Urothelium cell line (cell line): ENCODE results near the gene WNT2B.

Source experiments
- DNase-seq: peaks from one replicate; pipeline ENCODE4 v3.0.0; 2011; ENCODE audit warnings: low spot score, mixed read lengths
- FAIRE-seq: peaks from 2 replicates; lab custom pipeline; 2011; peaks lifted over from hg19 to GRCh38; lab: Jason Lieb, UNC

Gene WNT2B

DNA sequence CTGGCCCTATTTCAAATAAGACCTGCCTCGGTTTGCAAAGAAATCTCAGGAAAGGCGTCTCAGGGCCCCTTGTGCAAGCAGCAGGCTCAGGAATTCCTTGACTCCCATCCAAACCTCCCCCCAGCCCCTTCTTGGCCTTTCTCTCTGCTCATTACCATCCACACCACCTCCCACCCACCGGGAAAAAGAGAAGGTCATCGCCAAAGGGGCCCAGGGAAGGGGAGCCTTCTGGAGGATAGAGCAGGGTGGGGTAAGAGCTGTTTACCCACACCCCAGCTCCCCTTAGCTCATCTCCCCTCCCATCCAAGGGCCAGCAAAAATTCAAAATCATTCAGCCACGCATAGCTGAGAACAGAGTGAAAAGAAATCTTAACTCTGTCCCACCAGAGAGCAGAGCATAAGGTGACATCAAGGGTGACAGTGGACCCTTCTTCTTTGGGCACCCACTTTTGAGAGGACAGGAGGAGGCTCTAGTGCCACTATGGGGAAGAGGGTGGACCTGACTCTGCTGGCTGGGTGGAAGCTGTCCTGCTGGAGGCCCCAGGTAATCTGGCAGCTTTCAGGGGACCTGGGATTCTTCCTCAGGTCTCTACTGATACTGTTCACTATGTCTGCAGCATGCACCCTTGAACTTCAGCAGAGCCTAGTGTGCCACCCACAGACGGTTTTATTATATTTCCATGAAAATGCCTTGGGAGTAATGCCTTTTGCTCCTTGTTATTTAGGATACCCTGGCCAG lies 3.9 kb upstream of the WNT2B start:
- no peak for DNase-seq
- no peak for FAIRE-seq

DNA sequence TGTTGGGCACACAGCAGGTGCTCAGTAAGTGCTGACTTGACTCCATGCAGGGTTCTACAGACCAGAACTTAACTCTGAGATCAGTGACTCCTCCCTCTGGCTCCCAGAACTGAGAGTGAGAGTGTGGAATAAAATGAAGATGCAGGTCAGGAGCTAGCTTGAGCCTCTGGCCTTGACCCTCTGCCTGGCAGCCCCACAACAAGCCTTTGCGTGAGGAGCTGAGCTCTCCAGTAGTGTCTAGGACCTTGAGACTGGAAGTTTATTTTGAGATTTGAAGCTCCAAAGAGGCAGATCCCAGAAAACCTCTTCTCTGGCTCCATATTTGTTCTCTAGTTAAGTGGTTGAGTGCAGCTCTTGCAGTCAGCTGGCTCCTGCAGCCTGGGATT lies 3.4 kb upstream of the WNT2B start:
- DNase-seq (no peak), FAIRE-seq (no peak)

DNA sequence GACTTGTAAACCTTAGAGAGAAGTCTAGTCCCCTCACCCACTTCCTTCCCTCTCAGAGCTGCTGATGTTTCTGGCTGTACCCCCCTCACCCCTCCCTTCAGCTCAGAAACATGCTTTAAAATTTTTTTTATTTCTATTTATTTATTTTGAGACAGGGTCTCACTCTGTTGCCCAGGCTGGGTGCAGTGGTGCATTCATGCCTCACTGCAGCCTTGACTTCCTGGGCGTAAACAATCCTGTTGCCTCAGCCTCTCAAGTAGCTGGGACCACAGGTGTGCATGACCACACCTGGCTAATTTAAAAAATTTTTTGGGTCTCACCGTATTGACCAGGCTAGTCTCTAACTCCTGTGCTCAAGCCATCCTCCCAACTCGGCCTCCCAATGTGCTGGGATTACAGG lies 2.9 kb upstream of the WNT2B start:
- no peak for FAIRE-seq
- no peak for DNase-seq

DNA sequence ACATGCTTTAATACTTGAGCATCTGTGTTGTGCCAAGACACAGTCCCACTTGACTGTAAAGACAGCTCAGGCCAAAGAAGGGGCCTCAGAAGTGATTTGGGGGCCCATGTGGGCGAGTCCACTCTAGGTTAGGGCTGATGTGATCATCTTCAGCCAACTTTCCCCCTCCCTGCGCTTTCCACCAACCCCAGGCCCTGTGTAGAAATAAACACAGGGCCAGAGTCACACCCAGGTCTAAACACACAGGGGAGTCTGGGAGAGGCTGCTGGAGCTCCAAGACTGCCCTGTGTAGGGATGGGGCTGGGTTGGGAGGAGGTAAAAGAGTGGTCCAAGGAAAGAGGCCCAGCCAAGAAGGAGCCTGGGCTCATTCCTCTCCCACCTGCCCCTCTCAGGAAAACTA lies 2.5 kb upstream of the WNT2B start:
- FAIRE-seq: no peak

DNA sequence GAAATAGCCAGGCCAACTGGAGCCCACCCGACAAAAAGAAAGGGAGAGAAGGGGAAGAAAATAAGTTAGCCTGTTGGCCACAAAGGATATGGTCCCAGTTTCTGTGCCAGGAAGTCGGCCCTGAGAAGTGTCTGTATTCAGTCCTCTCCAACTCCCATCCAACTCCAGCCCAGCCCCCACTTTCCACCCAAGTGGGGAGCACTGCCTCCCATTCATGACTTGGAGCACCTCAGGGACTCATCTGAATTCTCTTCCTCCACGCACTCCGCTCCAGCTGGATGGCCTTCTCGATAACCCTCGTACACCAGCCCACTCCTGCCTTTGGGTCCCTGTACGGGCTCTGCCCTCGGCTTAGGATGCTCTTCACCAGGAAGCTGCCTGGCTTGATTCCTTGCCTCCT lies 2.0 kb upstream of the WNT2B start:
- FAIRE-seq: no peak

More for the DNA sequence above, 2.5 kb upstream of the WNT2B start:
- DNase-seq: no peak

DNA sequence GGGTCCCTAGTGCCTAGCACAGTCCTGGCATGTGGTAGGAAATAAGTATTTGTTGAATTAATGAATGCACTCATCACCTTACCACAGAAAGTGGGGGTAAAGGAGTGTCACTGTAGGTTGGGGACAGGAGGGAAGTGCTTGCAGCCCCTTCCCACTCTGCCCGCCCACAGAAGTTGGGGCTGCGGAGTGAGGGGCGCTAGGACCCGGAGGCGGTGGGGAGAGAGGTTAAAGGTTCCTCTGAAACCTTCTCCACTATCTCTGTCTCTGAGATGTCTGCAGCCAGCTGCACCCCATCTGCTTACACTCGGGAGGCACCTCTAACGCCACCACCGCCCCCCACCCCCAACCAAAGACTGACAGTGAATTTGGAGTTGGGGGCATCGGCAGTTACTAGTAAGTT lies 1.4 kb upstream of the WNT2B start:
- DNase-seq: no peak
- FAIRE-seq: no peak

More for the DNA sequence above, 2.0 kb upstream of the WNT2B start:
- no peak for DNase-seq

DNA sequence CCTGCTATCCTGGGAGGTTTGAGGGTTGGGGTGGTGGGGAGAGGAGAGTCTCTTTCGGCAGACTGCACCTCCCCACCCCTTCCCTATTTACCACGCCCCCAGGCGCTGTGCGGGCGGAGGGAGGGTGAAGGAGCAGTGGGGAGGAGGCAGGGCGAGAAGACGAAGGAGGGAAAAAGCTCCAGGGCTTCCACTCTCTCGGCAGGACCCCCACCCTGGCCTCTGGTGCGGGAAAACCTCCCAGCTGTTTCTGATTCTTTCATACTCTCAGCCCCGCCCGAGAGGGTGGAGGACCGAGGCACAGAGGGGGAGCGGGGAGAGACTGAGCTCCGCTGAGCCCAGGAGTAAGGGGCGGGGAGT lies 866 bp upstream of the WNT2B start:
- FAIRE-seq: no peak
- no peak for DNase-seq

DNA sequence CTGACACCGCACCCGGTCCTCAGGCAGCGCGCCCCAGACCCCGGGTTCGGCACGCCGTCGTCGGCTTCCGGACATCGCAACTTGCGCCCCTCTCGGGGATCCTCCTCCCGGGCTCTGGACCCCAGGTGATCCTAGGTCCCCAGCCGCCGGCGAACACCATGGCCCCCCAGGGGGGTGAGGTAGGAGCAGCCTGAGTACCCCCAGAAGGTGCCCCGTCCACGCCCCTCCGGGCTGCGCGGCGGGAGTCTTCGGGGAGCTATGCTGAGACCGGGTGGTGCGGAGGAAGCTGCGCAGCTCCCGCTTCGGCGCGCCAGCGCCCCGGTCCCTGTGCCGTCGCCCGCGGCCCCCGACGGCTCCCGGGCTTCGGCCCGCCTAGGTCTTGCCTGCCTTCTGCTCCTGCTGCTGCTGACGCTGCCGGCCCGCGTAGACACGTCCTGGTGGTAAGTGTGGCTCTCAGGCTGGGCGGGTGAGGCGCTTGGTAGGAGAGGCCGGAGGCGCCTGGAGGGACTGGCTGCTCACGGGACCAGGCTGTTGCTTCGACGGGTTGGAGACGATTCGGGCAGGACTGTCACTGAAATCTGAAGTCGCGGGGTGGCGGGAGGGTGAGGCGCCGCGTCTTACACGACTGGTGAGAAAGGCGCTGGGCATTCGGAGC lies 367 bp downstream of the WNT2B start:
- DNase-seq (no peak), FAIRE-seq (no peak)

DNA sequence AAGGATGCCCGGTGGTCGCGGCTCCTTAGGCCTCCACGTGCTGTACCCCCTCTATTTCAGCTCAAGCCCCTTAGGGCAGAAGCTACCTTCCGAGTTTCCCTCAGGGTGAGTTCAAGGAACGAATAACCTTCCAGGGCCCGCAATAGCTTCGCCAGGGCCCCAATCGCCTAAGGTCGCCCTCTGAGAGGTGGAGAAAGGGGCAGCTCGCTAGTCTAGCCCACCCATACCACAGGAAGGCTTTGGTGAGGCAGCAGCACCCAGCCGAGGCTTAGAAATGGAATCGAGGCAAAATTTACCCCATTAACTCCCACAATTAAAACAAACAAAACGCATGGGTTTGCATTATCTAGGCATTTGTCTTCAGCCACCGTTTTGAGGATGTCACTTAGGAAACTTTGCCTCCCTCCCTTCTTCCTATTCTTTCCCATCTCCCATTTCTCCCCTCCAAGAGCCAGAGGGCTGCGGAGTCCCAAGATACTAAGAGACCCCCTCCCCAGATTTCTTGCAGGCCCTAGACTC lies 954 bp downstream of the WNT2B start:
- FAIRE-seq (no peak), DNase-seq (no peak)

DNA sequence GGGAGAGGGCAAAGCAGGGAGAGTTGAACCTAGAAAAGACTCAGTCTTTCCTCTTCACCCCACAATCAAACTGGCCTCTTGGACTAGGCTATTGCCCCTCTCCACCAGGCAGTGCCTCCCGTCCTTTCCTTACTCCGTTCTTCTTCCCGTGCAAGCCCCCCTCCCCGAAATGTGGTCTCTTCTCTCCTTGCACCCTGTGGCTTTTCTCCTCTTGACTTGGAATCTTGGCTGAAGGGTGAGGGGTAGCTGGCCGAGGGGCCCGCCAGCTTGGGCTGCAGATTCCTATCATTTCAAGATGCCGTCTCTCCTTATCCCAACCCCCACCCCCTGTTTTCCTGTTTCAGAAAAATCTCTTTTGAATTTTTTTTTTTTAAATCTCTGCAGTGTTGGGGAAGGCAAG lies 1.6 kb downstream of the WNT2B start:
- FAIRE-seq (no peak), DNase-seq (no peak)

DNA sequence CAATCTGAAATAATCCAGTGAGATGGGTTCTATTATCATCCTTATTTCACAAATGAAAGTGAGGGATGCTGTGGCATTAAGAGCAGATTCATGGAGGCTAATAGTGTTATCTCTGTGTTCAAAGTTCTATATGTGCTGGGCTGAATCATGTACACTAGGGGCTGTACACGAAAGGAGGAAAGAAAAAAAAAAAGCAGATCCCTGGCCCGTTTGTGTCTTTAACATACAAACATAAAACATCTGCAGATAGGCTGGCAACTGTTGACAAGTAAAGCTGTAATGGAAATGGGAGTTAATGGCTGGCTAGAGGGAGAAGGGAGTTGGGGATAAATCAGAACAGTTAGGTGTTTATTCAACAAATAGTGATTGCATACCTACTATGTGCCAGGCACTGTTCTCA lies 3.1 kb downstream of the WNT2B start:
- FAIRE-seq: no peak
- DNase-seq: no peak

DNA sequence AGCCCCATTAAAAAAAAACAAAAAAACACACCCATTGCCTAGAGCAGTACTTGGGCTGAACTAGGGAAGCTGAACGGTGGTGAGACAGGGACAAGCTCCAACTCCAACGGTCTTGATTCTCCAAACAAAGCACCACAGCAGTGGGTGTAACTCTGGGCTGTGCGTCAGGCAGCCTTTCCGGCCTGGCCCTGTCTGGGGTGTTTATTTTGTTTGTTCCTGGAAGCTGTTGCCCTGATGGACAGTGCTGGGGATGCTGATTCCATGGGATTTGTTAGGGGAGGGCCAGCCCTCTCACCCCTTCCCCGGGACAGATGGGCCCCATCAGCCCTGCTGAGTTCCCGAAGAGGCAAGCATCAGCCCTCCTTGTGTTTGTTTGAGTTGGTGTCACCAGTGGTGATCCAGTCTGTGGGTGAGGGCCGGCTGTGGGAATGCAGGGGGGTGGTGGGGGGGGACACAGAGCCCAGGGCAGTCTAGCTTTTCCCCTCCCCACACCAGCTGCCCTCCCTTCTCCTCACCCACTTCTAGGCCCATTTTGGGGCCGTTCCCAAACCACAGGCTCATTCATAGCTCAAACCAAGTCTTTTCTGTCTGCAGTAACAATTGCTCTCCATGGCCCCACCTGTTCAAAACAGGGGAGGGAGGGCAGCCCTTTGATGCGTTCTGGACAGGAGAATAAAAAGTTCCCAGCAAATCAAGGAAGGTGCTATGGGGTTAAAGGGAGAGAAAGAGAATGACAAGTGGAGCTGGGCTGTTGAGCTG lies 4.5 kb downstream of the WNT2B start:
- no peak for FAIRE-seq
- DNase-seq: no peak

DNA sequence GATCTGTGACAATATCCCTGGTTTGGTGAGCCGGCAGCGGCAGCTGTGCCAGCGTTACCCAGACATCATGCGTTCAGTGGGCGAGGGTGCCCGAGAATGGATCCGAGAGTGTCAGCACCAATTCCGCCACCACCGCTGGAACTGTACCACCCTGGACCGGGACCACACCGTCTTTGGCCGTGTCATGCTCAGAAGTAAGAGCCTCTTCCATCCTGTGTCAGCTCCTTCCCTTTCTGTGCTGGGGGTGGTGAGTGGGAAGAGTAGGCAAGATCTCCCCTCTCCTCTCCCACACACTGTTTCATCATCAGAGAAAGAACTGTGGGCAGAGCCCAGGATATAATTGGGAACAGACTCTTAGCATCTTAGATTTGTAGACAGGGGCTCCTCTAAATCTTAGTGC lies 6.1 kb downstream of the WNT2B start:
- DNase-seq (no peak), FAIRE-seq (no peak)

DNA sequence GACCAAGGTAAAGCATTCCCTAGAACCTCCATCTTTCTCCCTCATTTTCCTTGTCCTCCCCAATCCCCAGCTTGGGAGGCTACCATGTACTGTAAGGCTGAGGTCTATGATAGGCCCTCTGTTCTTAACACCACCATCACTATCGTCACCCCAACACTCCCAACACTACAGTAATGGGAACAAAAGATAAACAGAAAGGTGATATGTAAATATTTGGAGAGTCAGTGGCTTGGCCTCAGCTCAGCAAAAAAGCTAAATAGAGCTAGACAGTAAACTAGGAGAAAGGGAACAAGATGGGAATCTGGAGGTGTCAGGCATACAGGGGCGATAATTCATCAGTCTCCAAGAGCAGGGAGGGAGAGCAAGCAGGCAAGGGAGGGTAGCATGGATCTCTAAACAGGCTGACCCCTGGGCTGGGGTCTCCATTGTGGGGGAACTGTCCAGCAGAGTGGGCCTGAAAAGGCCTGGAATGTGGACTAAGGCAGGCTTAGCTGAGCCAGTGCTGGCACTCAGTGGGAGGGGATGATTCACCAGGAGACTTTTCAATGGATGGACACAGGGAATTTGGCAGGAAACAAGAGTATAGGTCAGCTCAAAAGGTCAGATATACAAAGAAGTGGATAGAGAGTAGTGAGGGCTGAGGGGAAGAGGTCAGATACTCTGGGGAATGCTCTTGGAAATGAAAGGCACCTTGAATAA lies 6.7 kb downstream of the WNT2B start:
- FAIRE-seq (no peak), DNase-seq (no peak)

DNA sequence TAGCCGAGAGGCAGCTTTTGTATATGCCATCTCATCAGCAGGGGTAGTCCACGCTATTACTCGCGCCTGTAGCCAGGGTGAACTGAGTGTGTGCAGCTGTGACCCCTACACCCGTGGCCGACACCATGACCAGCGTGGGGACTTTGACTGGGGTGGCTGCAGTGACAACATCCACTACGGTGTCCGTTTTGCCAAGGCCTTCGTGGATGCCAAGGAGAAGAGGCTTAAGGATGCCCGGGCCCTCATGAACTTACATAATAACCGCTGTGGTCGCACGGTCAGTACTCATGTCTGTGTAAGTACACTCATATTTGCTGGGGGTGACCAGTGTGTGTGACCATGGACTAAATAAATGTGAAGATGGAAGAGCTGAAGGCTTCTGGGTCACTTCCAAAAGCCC lies 7.4 kb downstream of the WNT2B start:
- FAIRE-seq: no peak
- no peak for DNase-seq

DNA sequence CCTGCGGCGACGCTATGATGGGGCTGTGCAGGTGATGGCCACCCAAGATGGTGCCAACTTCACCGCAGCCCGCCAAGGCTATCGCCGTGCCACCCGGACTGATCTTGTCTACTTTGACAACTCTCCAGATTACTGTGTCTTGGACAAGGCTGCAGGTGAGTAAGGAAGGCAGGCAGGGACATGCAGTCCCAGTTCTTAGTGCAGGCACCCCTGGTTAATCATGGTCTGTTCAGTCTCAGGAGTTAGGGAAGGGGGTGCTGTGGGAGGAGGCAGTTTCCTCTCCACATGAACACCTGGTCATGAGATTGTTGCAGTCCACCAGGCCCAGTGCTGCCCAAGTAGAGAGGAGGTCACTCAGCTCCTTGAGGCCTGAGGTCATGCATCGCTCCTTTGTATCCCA lies 8.5 kb downstream of the WNT2B start:
- FAIRE-seq (no peak), DNase-seq (no peak)

DNA sequence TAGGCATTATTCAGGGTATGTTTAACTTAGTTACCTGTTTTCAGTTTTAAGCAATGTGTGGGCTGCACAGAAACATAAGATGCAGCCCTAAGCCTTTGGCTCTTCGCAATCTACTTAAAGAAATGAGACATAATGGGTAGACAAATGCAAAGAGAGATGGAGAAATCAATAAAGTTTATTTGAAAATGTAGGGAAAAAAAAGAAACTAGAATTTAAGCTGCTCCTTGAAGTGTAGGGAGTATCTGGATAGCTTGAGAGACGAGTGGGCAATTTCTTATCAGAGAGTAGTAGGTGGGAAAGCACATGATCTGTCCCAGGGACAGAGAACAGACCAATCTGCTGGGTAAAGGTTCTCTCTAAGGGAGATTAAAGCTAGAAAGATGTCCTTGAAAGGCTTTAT lies 8.9 kb downstream of the WNT2B start:
- no peak for DNase-seq

DNA sequence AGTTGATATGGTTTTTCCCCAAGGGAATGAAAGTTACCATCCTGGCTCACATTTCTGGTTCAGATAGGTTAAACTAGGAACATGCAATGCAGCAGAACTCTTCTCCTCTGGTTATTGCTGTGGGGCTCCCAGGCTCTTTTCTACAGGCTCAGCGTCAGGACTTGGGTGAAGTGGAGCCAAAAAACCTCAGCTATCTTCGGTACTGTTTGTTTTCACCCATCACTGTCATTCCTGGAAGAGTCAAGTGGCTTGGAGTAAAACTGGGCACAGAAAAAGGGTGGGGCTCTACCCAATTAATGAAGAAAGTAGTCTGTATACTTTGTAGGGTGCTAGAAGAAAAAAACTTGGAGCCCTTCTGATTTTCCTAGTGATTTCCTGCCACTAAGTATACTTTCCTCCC lies 9.4 kb downstream of the WNT2B start:
- no peak for DNase-seq
- no peak for FAIRE-seq

More for the DNA sequence above, 8.9 kb downstream of the WNT2B start:
- FAIRE-seq: no peak

DNA sequence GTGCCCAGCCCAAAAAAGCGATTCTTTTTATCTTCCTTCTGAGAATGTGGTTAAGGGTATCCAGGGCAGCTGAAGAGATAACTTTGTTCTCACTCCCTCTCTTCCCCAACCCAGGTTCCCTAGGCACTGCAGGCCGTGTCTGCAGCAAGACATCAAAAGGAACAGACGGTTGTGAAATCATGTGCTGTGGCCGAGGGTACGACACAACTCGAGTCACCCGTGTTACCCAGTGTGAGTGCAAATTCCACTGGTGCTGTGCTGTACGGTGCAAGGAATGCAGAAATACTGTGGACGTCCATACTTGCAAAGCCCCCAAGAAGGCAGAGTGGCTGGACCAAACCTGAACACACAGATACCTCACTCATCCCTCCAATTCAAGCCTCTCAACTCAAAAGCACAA lies 11.4 kb downstream of the WNT2B start:
- DNase-seq (no peak), FAIRE-seq (no peak)

DNA sequence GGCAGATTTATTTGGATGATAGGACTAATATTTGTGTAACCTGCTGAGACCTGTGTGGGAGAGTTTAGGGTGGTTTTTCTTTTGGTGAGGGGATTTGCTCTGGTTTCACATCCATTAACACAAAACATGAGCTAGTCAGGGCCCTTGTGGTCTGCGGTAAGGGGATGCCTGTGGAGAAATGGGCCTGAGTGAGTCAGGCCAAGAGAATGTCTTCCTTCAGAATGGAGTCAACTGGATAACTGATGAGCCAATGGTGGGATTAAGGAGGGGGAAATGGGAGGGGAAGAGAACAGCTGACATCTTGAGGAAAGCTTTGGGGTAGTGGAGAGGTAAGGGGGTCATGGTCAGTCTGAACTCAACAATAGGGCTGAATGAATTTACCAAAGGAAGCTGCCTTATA lies 13.9 kb downstream of the WNT2B start:
- FAIRE-seq: peak; percentile 95
- DNase-seq: peak; percentile 96

DNA sequence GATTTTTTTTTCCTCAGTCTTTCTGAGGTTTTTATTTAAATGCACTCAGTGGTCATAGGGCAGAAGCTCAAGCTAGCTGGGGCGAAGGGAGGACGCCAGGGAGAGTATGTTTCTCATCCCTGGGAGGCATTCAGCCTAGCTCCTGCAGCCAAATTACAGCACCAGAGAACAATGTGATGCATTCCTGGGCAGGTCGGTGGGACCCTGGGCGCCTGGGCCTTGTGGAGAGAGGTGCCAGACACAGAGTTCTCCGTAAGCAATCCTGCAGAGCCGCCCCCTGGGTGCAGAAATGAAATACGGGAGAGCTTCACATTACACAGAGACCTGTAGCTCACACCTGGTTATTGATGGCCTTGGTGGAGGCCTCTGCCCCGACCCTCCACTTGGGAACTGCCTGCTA lies 15.5 kb downstream of the WNT2B start:
- DNase-seq (peak; percentile 67), FAIRE-seq (no peak)
